LHCN-M2 (cell line): ENCODE results near the gene STARD7. TPM values are rescaled to one million over a fixed set of nuclear protein-coding genes. Genes with fewer than 3 reads are reported as not detected.
"Not testable (repeated sequence)": the region's sequence is repeated elsewhere in the genome, so short reads cannot be mapped to it uniquely, and the experiment has no call there.

Source experiments
- DNase-seq: peaks from one replicate; pipeline ENCODE4 v3.0.0-alpha.2; 2012; ENCODE audit warnings: low read depth
- total RNA-seq: library from RNA; depleted of rRNA; stranded (reverse); fragments of >200 nt; gene quantifications from 2 replicates; pipeline ENCODE4 v1.2.3, GENCODE V29; 2014

Gene STARD7
- total RNA-seq, 1 experiment from 2014 or later = 168 TPM

GRCh38 chr2:96164459-96165184, 44.0 kb downstream of the STARD7 start:
- DNase-seq = no peak

- DNase-seq = no peak
These were observed 44.7 kb downstream of the STARD7 start for GRCh38 chr2:96163768-96164429.

- no peak for DNase-seq
These were observed 45.2 kb downstream of the STARD7 start for GRCh38 chr2:96163415-96163767.

- DNase-seq = no peak
These were observed 46.7 kb downstream of the STARD7 start for GRCh38 chr2:96161898-96162297.

- DNase-seq = not testable (repeated sequence)
These were observed 48.3 kb downstream of the STARD7 start for GRCh38 chr2:96160366-96160765.

GRCh38 chr2:96159084-96159830, 49.4 kb downstream of the STARD7 start:
- no peak for DNase-seq

GRCh38 chr2:96158554-96158940, 50.1 kb downstream of the STARD7 start:
- no peak for DNase-seq

GRCh38 chr2:96157649-96158553, 50.7 kb downstream of the STARD7 start:
- no peak for DNase-seq

- no peak for DNase-seq
These were observed 51.5 kb downstream of the STARD7 start for GRCh38 chr2:96156926-96157648.

GRCh38 chr2:96156011-96156820, 52.4 kb downstream of the STARD7 start:
- DNase-seq = no peak

- no peak for DNase-seq
These were observed 53.9 kb downstream of the STARD7 start for GRCh38 chr2:96154506-96155380.

GRCh38 chr2:96153991-96154431, 54.6 kb downstream of the STARD7 start:
- DNase-seq = no peak

- no peak for DNase-seq
These were observed 55.3 kb downstream of the STARD7 start for GRCh38 chr2:96153291-96153713.

GRCh38 chr2:96152304-96153161, 56.1 kb downstream of the STARD7 start:
- no peak for DNase-seq

- no peak for DNase-seq
These were observed 56.9 kb downstream of the STARD7 start for GRCh38 chr2:96151595-96152303.

GRCh38 chr2:96150791-96151594, 57.6 kb downstream of the STARD7 start:
- DNase-seq = no peak
